LHCN-M2 (cell line): ENCODE data around the gene UBXN6. TPM values are rescaled to one million over a fixed set of nuclear protein-coding genes. Genes with fewer than 3 reads are reported as not detected.

Experiments
- DNase-seq: peaks from one replicate; pipeline ENCODE4 v3.0.0-alpha.2; 2012; ENCODE audit warnings: low read depth
- total RNA-seq: library from RNA; depleted of rRNA; stranded (reverse); fragments of >200 nt; gene quantifications from 2 replicates; pipeline ENCODE4 v1.2.3, GENCODE V29; 2014

The UBXN6 gene
- total RNA-seq, 1 experiment from 2014 or later, result 71.9 TPM

DNA sequence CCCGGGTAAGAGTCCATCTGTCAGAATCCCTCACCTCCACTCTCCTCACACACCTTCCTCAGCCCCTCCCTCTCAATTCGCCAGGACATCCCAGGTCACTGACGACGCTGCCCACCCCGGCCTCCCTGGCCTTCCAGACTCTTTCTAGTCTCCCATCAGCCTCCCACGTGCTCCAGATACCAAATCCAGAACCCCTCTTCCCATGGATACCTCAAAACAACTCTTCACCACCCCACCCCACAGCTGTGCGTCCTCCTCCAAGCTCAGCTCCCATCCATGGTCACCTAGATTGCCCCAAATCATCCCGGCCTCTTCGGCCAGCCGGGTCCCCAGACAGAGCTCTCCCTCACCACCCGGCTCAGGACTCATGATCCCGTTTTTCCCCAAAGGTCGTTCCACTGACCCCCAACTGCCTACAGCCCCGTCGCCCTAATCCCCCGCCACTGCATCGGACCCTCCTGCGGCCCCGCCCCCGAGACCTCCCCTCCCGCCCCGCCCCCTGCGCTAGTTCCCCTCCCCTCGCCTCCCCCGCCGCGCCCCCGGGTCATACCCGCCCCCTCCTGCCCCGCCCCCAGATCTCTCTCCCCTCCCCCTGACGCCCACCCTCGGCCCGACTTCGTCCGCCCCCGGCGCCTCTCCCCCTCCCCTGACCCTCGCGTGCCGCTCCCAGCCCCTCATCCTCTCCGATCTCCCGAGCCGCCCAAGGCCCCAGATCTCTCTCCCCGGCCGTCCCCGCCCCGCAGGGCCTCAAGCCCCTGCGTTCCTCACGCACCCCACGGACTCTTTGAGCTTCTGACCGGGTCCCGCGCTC, 546 bp downstream of the UBXN6 start:
- DNase-seq, result peak; percentile 39

DNA sequence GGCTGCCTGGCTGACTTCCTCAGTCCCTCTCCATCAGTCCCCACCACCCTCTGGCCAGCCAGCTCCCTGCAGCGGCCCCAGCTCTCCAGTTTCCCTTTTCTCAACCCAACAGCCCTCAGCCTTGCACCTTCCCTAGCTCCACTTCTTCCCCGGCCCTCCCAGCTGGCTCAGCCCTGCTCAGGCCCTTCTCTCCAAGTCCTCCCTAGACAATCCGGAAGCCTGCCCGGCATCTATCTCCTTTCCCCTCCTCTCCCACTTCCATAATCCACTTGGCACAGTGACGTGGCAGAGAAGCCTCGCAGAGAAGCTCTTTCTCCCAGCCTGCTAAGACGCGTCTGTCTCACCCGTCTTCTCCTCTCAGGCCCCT, 1.1 kb downstream of the UBXN6 start:
- DNase-seq, result peak; percentile 68

DNA sequence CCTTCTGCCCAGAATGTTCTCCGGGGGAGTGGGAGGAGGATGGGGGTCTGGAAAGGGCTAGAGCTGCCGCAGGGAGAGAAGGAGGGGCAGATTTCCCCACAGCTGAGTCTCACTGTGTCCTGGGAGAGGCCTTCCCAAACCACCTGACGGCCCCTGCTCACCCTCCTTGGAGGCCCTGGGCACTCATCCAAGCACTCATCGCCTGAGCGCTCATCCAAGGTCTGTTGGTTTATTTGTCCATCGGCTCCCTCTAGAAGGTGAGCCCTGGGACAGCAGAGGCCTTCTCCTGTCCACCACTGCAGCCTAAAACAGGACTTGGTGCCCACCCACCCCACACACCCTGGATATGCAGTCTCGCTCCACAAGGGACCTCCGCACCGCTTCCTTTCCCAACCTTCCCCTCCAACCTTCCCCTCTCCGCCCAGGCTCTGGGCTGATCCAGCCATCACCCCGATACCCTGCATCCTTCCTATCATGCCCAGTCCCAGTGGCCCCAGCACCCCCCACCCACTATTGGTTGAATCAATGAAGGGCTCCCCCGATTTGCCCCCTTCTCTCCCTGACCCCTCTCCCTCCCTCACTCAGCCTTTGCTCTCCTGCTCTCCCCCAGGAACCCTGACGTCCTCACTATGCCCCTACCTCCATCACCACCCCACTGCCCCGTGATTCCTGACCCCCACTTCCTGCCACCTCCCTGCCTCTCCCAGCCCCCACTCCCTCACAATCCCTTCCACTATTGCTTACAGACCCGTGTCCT, 1.7 kb downstream of the UBXN6 start:
- DNase-seq, result peak; percentile 81

GRCh38 chr19:4454747-4455718, 2.6 kb downstream of the UBXN6 start:
- peak; percentile 51 for DNase-seq

GRCh38 chr19:4453232-4454179, 4.1 kb downstream of the UBXN6 start:
- no peak for DNase-seq

DNA sequence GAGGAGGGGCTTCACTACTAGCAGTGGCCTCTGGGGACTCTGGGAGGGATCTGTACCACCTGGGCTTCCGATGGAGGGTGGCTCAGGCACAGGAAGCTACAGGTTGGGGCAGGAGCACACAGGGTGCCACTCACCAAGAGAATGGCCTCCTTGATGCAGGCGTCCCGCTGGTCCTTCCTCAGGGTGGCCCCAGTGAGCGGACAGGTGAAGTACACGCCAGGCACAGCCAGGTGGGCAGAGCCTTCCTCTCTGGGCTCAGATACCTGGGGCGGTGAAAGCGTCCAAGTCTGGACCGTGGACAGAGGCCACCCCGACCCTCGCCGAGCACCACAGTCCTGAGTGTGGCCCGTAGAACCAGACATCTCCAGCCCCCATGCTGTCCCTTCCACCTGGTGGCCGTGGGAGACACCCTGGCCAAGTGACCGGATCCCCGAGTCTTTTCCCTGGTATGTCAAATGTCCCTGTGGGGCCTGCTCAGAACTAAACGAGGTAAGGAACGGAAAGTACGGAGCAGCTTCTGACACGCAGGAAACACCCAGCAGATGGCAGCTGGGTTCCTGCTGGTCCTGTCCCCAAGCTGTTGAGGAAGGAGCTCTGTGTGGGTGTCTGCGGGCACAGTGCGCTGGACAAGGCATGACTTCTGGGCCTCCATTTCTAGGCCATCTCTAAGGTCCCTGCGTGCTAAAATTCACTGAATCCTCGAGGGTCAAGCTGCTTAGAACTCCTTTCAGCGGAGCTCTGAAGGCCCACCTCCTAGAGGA, 5.2 kb downstream of the UBXN6 start:
- DNase-seq, result no peak

DNA sequence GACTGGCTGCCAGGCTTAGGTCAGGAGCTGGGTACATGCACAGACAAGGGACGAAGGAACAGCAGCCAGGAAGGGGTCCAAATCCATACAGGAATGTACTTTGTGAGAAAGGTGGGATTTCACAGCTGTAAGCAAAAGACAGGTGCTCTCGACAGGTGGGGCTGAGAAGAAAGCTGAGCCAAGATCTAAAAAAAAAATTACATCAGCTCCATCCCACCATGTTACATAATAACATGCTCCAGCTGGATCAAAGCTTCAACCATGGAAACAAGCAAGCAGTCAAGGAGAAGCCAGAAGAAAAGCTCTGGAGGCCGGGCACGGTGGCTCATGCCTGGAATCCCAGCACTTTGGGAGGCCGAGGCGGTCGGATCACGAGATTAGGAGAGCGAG, 8.0 kb downstream of the UBXN6 start:
- no peak for DNase-seq

GRCh38 chr19:4449022-4449638, 8.5 kb downstream of the UBXN6 start:
- DNase-seq, result no peak

DNA sequence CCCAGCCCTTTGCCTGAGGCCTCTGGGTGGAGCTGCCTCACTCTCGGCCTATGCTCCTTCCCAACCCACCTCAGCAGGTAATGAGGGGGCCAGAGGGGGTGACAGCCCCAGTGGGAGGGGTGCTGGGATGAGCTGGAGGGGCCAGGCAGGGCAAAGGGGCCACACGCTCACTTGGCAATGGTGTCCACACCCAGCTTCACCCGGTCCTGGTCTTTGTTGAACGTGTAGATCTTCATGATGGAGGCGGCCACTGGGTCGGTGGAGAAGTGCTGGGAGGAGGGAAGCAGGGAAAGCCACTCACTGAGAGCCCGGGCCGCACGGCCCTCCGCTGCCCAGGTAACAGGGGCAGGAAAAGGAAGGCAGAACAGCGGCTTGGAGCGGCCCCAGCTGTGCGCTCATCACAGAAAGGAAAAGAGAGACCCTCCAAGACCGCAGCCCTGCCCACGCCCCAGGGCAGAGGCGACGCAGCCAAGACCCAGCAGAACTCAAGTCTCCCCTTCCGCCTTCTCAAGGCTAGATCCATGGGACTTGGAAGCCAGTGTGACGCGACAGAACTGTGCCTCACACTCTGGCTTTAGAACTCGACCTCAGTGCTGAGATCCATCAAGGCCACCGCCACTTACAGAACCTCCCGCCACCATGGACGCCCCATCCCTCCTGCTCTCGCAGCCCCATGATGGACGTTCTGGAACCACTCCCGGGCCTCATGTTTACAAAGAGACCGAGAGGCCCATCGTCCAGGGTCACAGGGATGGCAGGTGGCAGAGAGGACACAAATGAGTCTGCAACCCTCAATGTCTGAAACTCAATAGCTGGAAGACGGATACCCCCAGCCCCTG, 9.2 kb downstream of the UBXN6 start:
- DNase-seq, result no peak

DNA sequence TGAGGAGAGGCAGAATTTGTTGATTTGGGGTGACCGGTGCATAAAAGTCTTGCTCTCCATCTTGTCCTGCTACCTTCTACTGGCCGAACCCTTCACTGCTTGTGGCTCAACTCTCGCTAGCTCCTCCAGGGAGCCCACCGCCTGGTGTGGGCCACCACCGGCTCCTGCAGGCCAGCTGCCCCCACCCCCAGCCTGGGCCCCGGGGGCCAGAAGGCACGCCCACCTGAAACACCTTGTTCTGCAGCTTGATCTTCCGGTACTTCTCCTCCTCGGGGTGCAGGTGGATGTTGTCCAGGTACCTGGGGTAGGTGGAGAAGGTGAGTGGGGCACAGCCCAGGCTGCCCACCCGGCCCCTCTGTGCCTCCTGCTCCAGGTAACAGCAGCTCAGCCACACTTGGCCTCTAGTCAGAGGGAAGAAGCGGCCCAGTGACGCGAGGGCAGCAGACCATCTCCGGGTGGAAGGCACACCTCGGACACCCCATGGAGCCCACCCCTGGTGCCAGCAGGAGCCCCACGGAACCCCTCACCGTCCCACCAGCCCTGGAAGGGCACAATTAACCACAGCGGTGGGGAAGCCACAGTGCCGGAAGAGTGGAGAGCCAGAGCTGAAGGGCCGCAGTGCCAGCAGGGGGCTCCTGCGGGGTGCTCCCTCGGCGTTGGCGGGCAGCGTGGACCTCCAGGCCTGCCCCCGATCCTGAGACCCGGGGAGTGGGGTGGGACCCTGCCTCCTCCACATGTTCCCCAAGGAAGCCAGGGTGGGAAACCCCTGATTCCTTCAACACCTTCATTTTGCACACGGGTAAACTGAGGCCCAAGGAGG, 10.1 kb downstream of the UBXN6 start:
- DNase-seq, result no peak

DNA sequence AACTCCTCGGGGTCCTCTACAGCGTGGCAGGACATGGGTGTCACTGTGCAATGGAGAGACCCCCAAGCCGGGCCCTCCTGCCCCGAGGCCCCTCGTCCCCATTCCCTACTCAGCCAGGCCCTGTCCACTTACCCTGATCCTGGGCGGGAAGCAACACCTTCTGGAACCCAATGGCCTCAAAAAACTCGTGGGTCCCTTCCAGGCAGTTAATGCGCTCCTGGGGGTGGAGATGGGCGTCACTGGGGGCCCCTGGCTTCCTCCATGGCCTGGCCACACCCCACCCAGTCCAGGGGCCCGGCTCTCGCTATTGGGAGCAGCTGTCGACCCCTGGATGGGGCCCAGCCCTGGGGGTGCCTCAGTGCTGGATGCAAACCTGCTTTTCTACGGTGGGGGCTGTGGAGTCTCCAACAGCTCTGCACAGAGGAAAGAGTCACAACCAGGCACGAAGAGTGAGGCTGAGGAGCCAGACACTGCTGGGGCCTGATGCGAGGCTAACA, 10.8 kb downstream of the UBXN6 start:
- DNase-seq, result no peak

DNA sequence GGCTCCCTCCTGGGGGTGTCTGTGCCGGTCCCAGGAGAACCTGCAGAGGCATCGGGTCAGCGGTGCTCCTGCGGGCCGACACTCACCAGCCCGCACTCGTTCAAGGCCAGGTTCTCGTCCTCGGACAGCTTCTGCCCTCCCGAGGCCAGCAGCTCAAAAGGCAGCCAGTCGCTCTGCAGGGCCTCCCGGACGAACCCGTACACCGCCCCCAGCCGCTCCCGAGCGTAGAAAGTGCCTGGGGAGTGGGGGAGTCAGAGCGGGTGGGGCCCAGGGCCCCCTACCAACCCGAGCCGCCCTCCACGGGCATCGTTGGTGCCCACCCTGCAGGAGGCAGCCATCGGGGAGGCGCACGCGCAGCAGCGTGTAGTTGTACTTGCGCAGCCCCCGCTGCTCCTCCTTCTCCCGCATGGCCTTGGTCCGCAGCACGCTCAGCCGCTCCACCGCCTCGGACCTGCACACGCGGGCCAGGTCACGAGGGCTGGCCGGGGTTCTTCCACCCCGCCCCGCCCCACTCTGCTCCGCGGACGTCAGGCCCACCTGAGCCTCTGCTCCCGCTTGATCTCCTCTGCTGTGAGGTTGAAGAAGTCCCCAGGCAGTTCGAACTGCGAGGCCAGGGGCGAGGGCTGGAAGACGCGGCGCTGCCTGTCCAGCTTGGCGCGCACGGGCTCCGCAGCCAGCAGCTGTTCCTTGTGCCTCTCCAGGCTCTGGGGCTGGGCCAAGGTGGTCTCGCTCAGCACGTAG, 11.5 kb downstream of the UBXN6 start:
- no peak for DNase-seq

- peak; percentile 24 for DNase-seq
Observed at GRCh38 chr19:4444765-4445741, 12.5 kb downstream of the UBXN6 start.

DNA sequence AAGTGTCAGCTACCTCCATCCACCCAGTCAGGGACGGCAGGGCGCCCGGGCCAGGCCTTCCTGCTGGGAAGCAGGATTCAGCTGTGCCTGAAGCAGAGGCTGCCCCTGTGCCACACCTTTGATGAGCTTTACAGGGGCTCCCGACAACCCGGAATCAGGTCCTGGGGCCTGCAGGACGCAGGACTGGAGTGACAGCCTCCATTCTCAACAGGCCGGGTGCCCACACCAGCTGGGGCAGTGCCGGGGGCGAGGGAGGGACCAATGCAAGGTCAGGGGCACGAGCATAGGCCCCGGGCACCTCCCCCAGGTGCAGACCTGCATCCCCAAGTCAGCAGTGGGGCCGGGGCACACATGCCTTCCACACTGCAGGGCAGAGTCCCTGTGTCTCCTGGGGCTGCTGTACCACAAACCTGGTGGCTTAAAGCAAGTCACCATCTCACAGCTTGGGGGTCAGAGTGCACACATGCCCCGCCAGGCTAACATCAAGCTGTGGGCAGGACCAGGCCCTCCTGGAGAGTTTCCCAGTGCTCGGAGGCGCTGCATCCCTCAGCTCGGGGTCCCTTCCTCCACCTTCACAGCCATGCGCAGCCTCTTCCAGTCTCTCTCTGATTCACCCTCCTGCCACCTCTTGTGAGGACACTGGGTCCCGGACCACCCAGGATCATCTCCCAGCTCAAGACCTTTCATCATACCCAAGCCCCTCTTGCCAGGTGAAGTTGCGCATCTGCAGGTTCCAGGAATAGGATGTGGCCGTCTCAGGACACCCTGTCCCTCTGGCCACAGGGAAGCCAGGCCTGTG, 13.4 kb downstream of the UBXN6 start:
- DNase-seq, result no peak

DNA sequence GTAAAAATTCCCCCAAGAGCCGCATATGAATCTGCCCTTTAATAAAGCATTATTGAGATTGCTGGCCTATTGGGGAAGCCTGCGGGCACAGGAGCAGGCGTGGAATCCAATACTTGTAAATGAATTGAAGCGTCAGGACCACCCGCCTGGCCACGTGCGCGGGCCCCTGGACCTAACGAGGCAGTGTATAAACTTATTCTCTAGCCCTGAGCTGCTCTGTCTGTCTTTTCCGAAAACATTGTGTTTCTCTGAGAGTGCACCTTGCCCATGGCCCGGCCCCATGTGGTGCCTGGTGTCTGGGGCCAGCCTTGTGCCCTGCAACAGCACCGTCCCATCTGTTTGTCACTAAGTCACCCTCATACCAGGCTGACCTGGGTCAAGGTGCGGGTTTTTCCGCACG, 14.4 kb downstream of the UBXN6 start:
- DNase-seq, result no peak
